WERI-Rb-1 (cell line): ENCODE measurements around the gene CEP70.
A peak's percentile ranks its signal among the peaks of the same experiment; 100 is the strongest.

Experiments
- DNase-seq: peaks from one replicate; pipeline ENCODE4 v3.0.0-alpha.2; 2020
- H3K27ac ChIP-seq: fragments of 250-450 bp; sonication (Bioruptor Pico); 2 replicates; pipeline ENCODE4 v1.5.1; 2020; ENCODE audit warnings: mild to moderate bottlenecking, moderate library complexity
- H3K27me3 ChIP-seq: fragments of 250-450 bp; sonication (Bioruptor Pico); 2 replicates; pipeline ENCODE4 v1.5.1; 2021; ENCODE audit warnings: mild to moderate bottlenecking, low read depth, moderate library complexity; ENCODE audit not compliant: insufficient read depth, severe bottlenecking
- H3K36me3 ChIP-seq: fragments of 250-450 bp; sonication (Bioruptor Pico); 2 replicates; pipeline ENCODE4 v1.5.1; 2020; ENCODE audit warnings: mild to moderate bottlenecking, moderate library complexity
- H3K4me3 ChIP-seq: 2 replicates; pipeline ENCODE4 v1.5.1; 2011; ENCODE audit warnings: low read depth, mild to moderate bottlenecking, control low read depth, low read length
- H3K9me3 ChIP-seq: fragments of 250-450 bp; sonication (Bioruptor Pico); 2 replicates; pipeline ENCODE4 v1.5.1; 2021; ENCODE audit warnings: mild to moderate bottlenecking, moderate library complexity; ENCODE audit not compliant: severe bottlenecking
- CTCF ChIP-seq: IDR thresholded peaks from 2 replicates; pipeline ENCODE4 v1.5.1; 2011; ENCODE audit warnings: low read depth, mild to moderate bottlenecking, control low read depth, inconsistent platforms, low read length

CEP70 gene

GRCh38 chr3:138594150-138594934 lies at the start of gene CEP70:
Gene CEP70 (minus strand): TSS chr3:138594260. CDS start chr3:138572927, 21,333 bp downstream.
- Histone ChIP-seq H3K36me3 (no peaks in the 10 kb centered on the region), H3K27me3 (no peaks in the 10 kb centered on the region), H3K9me3 (no peaks in the 10 kb centered on the region), H3K27ac (peak within 1 kb of the TSS; percentile 87), H3K4me3 (peak within 1 kb of the TSS; percentile 96)
- peak; percentile 95 for DNase-seq
- TF ChIP-seq CTCF = peak; percentile 75

- Histone ChIP-seq H3K27me3 (no peaks in the 10 kb centered on the region), H3K9me3 (peaks cover 11% of the 10 kb centered on the region), H3K4me3 (no peak overlapping the region), H3K27ac (no peak overlapping the region), H3K36me3 (no peaks in the 10 kb centered on the region)
- DNase-seq = no peak
- TF ChIP-seq CTCF = no peak
Observed at GRCh38 chr3:138642927-138643253, 48.8 kb upstream of the CEP70 start.

GRCh38 chr3:138642226-138642926 lies 48.3 kb upstream of the CEP70 start:
- Histone ChIP-seq H3K27me3 (no peaks in the 10 kb centered on the region), H3K36me3 (no peaks in the 10 kb centered on the region), H3K4me3 (no peak overlapping the region), H3K9me3 (peaks cover 11% of the 10 kb centered on the region), H3K27ac (no peak overlapping the region)
- no peak for DNase-seq
- TF ChIP-seq CTCF = no peak

- Histone ChIP-seq H3K36me3 (no peaks in the 10 kb centered on the region; the same call in 1 of the 2 replicates), H3K27me3 (no peaks in the 10 kb centered on the region), H3K27ac (no peak overlapping the region), H3K9me3 (peaks cover 11% of the 10 kb centered on the region), H3K4me3 (no peak overlapping the region)
- DNase-seq = no peak
- no peak for TF ChIP-seq CTCF
Observed at GRCh38 chr3:138640537-138640936, 46.5 kb upstream of the CEP70 start.

GRCh38 chr3:138638641-138639040 lies 44.6 kb upstream of the CEP70 start:
- no peak for TF ChIP-seq CTCF
- H3K36me3 ChIP-seq = no peaks in the 10 kb centered on the region; the same call in 1 of the 2 replicates
- H3K9me3 ChIP-seq = peaks cover 11% of the 10 kb centered on the region
- no peak for DNase-seq
- no peak overlapping the region for H3K4me3 ChIP-seq
- no peak overlapping the region for H3K27ac ChIP-seq
- H3K27me3 ChIP-seq = no peaks in the 10 kb centered on the region
